Upper lobe of left lung (tissue), 4 donors: Measurements from ENCODE around the gene OLR1.

Experiments used
- EP300 ChIP-seq, 4 donors: sonication (generic); formaldehyde crosslinking; IDR thresholded peaks; one replicate each; pipeline ENCODE4 v1.5.1; 2017; ENCODE audit warnings: antibody characterized with exemption in 4 of 4, control low read depth in 2 of 4
- POLR2A ChIP-seq, 4 donors: fragments of 450-650 bp; IDR thresholded peaks; one replicate each; pipeline ENCODE4 v1.5.1; 2016 to 2017; ENCODE audit warnings: antibody characterized with exemption in 4 of 4, mild to moderate bottlenecking in 2 of 4
- POLR2AphosphoS5 ChIP-seq, 2 donors: sonication (generic); formaldehyde crosslinking; IDR thresholded peaks; one replicate each; pipeline ENCODE4 v1.5.1; 2017; ENCODE audit warnings: antibody characterized with exemption in 2 of 2
- TF ChIP-seq, protein P1 (sequence below), 6 experiments: fragments of 450-650 bp in 4 of 6; fragments of 200-600 bp in 2 of 6; sonication (generic) in 2 of 6; IDR thresholded peaks; one replicate each; pipeline ENCODE4 v1.5.1; 2016 to 2019; ENCODE audit warnings: antibody characterized with exemption in 6 of 6

DNA sequence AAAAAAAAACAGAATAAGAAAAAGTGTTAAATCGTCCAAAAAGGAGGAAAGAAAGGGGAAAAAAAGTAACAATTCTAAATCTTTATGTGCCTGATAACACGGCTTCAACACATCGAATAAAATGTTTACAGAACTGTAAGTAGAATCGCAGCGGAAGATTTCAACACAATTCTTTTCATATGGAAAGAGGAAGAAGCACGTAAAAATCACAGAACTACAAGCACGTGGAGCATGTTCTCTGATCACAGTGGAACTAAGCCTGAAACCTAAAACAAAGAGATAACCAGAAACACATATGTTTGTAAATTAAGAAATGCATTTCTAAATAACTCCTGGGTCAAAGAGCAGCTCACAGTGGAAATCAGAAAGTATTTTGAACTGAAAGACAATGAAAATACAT is 50.7 kb downstream of the OLR1 start:
- TF ChIP-seq, protein P1, sequence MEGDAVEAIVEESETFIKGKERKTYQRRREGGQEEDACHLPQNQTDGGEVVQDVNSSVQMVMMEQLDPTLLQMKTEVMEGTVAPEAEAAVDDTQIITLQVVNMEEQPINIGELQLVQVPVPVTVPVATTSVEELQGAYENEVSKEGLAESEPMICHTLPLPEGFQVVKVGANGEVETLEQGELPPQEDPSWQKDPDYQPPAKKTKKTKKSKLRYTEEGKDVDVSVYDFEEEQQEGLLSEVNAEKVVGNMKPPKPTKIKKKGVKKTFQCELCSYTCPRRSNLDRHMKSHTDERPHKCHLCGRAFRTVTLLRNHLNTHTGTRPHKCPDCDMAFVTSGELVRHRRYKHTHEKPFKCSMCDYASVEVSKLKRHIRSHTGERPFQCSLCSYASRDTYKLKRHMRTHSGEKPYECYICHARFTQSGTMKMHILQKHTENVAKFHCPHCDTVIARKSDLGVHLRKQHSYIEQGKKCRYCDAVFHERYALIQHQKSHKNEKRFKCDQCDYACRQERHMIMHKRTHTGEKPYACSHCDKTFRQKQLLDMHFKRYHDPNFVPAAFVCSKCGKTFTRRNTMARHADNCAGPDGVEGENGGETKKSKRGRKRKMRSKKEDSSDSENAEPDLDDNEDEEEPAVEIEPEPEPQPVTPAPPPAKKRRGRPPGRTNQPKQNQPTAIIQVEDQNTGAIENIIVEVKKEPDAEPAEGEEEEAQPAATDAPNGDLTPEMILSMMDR (IDR thresholded peaks at IDR 0.05), result no peak
- TF ChIP-seq POLR2A (IDR thresholded peaks at IDR 0.05) (no peak), EP300 (IDR thresholded peaks at IDR 0.05) (no peak), POLR2AphosphoS5 (IDR thresholded peaks at IDR 0.05) (no peak)
